Fibroblast of lung (primary cell): Measurements from ENCODE around the gene RASSF8. TPM values are rescaled to one million over a fixed set of nuclear protein-coding genes. Genes with fewer than 3 reads are reported as not detected.
A peak's percentile ranks its signal among the peaks of the same experiment; 100 is the strongest.

Source experiments
- DNase-seq, 2 donors: peaks; one replicate each; pipeline versions ENCODE4 v3.0.0 to v3.0.0-alpha.2; 2010; ENCODE audit warnings: low read depth in 2 of 2
- H2AFZ ChIP-seq: 2 replicates; pipeline ENCODE4 v1.5.1; 2012; ENCODE audit warnings: low read length, control low read depth, inconsistent platforms
- H3K27ac ChIP-seq: 2 replicates; pipeline ENCODE4 v1.5.1; 2011; ENCODE audit warnings: low read length, control low read depth; ENCODE audit not compliant: insufficient read depth
- H3K27me3 ChIP-seq: 2 replicates; pipeline ENCODE4 v1.5.1; 2011; ENCODE audit warnings: mild to moderate bottlenecking, low read length; ENCODE audit not compliant: control insufficient read depth, insufficient read depth
- H3K36me3 ChIP-seq: 2 replicates; pipeline ENCODE4 v1.5.1; 2011; ENCODE audit warnings: low read length; ENCODE audit not compliant: control insufficient read depth, insufficient read depth
- H3K4me1 ChIP-seq: 2 replicates; pipeline ENCODE4 v1.5.1; 2011; ENCODE audit warnings: low read length; ENCODE audit not compliant: control insufficient read depth, insufficient read depth; ENCODE audit errors: extremely low read depth
- H3K4me2 ChIP-seq: 2 replicates; pipeline ENCODE4 v1.5.1; 2011; ENCODE audit warnings: low read length, control low read depth; ENCODE audit not compliant: insufficient read depth; ENCODE audit errors: extremely low read depth
- H3K4me3 ChIP-seq, 4 experiments: fragments of 200-600 bp in 1 of 4; sonication (generic) in 1 of 4; replicated peaks in 1 of 4; 2 replicates each; pipeline ENCODE4 v1.5.1; 2011 to 2016; ENCODE audit warnings: low read length in 4 of 4, low read depth in 3 of 4, mild to moderate bottlenecking in 3 of 4, control low read depth in 2 of 4, inconsistent platforms in 1 of 4, mixed read lengths in 1 of 4; ENCODE audit not compliant: insufficient read depth in 1 of 4; ENCODE audit errors: control extremely low read depth in 1 of 4
- H3K79me2 ChIP-seq: 2 replicates; pipeline ENCODE4 v1.5.1; 2012; ENCODE audit warnings: mild to moderate bottlenecking, low read length, inconsistent platforms; ENCODE audit not compliant: control insufficient read depth, insufficient read depth
- H3K9ac ChIP-seq: 2 replicates; pipeline ENCODE4 v1.5.1; 2011; ENCODE audit warnings: mild to moderate bottlenecking, low read length, control low read depth; ENCODE audit not compliant: insufficient read depth
- H3K9me3 ChIP-seq: 2 replicates; pipeline ENCODE4 v1.5.1; 2012; ENCODE audit warnings: low read depth, low read length; ENCODE audit not compliant: control insufficient read depth, insufficient read depth
- H4K20me1 ChIP-seq: 2 replicates; pipeline ENCODE4 v1.5.1; 2011; ENCODE audit warnings: low read length; ENCODE audit not compliant: control insufficient read depth, insufficient read depth; ENCODE audit errors: extremely low read depth
- CTCF ChIP-seq, 2 donors: IDR thresholded peaks in 1 of 2; conservative IDR thresholded peaks in 1 of 2; 1 replicate in 1 of 2; 2 replicates in 1 of 2; pipeline ENCODE4 v1.5.1; 2011 to 2012; ENCODE audit warnings: low read length in 2 of 2, control low read depth in 1 of 2, inconsistent platforms in 1 of 2, low read depth in 1 of 2, mild to moderate bottlenecking in 1 of 2
- EZH2 ChIP-seq: IDR thresholded peaks from 2 replicates; pipeline ENCODE4 v1.5.1; 2012; ENCODE audit warnings: low read length, control low read depth, mild to moderate bottlenecking; ENCODE audit errors: missing control alignments
- polyA plus RNA-seq, 2 donors: library from polyadenylated mRNA; depleted of rRNA in 1 of 2; stranded (reverse) in 1 of 2; unstranded in 1 of 2; fragments of >200 nt; gene quantifications; 2 replicates each; pipeline ENCODE4 v1.2.1, GENCODE V29; 2011 to 2012; ENCODE audit warnings: missing spikeins in 1 of 2
- total RNA-seq: library from RNA; depleted of rRNA; stranded (reverse); fragments of >200 nt; gene quantifications from 2 replicates; pipeline ENCODE4 v1.2.1, GENCODE V29; 2014

Gene RASSF8
- total and polyA plus RNA-seq, 2 donors (not counting 1 experiment from before 2014, with no cell fraction given): 28.8 to 52.8 TPM

DNA sequence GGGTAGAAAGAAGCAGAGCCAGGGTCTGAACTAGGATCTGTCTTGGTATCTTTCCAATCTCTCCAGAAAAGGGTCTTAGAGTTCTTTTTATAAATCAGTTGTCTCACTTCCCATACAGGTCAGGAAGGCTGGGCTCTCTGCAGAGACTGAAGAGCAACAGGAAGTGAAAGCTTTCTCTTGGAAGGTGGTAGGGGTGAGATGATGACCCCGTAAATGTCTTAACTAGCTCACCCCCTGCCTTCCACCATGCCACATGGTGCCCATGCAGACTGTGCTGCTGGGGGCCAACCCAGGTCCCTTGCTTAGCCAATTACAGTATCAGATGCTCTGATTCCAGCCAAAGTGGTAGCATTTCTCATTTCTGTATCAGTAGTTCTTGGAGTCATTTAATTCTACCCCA lies 17.6 kb upstream of the RASSF8 start:
- Histone ChIP-seq H3K9me3 (no peaks in the 10 kb centered on the region), H3K9ac (no peak overlapping the region), H3K27ac (no peak overlapping the region), H3K27me3 (no peaks in the 10 kb centered on the region), H3K36me3 (no peaks in the 10 kb centered on the region), H3K4me3 (no peak overlapping the region), H3K4me2 (no peak overlapping the region), H4K20me1 (no peaks in the 10 kb centered on the region), H2AFZ (no peak overlapping the region), H3K79me2 (no peaks in the 10 kb centered on the region), H3K4me1 (no peaks in the 10 kb centered on the region)
- TF ChIP-seq CTCF (conservative IDR thresholded peaks at IDR 0.05 in 1 of 2, IDR thresholded peaks at IDR 0.05 in 1 of 2; ENCODE audit: low read depth in 1 of 2, low read length in 2 of 2): no peak
- no peak for DNase-seq

DNA sequence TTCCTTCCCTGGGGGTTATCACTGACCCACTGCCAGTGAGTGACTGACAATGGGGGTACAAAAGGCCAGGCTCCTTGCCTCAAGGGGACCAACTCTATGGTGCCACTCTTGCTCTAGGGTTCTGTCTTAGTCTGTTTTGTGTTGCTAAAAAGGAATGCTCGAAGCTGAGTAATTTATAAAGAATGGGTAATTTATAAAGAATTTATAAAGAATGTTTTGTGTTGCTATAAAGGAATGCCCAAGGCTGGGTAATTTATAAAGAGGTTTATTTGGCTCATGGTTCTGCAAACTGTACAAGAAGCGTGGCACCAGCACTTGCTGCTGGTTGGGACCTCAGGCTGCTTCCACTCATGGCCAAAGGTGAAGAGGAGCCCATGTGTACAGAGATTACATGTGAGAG lies 15.8 kb upstream of the RASSF8 start:
- Histone ChIP-seq H3K4me1 (no peaks in the 10 kb centered on the region), H3K9ac (no peak overlapping the region), H3K79me2 (no peaks in the 10 kb centered on the region), H3K9me3 (no peaks in the 10 kb centered on the region), H3K36me3 (no peaks in the 10 kb centered on the region), H3K27ac (no peak overlapping the region), H2AFZ (no peak overlapping the region), H3K4me2 (no peak overlapping the region), H3K27me3 (no peaks in the 10 kb centered on the region), H3K4me3 (no peak overlapping the region), H4K20me1 (no peaks in the 10 kb centered on the region)
- TF ChIP-seq CTCF (conservative IDR thresholded peaks at IDR 0.05 in 1 of 2, IDR thresholded peaks at IDR 0.05 in 1 of 2; ENCODE audit: low read depth in 1 of 2, low read length in 2 of 2) (no peak), EZH2 (no peak)
- peak in 1 of 2 donors; percentile 32 for DNase-seq

GRCh38 chr12:25943940-25944339 lies 14.5 kb upstream of the RASSF8 start:
- no peak overlapping the region for H3K4me3 ChIP-seq
- H3K27ac ChIP-seq: no peak overlapping the region
- H3K9ac ChIP-seq: no peak overlapping the region
- no peaks in the 10 kb centered on the region for H3K27me3 ChIP-seq
- no peak overlapping the region for H2AFZ ChIP-seq
- no peaks in the 10 kb centered on the region for H3K9me3 ChIP-seq
- no peak for TF ChIP-seq EZH2
- TF ChIP-seq CTCF (conservative IDR thresholded peaks at IDR 0.05 in 1 of 2, IDR thresholded peaks at IDR 0.05 in 1 of 2; ENCODE audit: low read depth in 1 of 2, low read length in 2 of 2): no peak
- DNase-seq: no peak
- no peaks in the 10 kb centered on the region for H3K79me2 ChIP-seq
- no peak overlapping the region for H3K4me2 ChIP-seq
- no peaks in the 10 kb centered on the region for H3K4me1 ChIP-seq
- no peaks in the 10 kb centered on the region for H4K20me1 ChIP-seq
- H3K36me3 ChIP-seq: no peaks in the 10 kb centered on the region
